Head of caudate nucleus (tissue), 42 donors: ENCODE measurements around the gene KLHL3.
A peak's percentile ranks its signal among the peaks of the same experiment; 100 is the strongest.
"Not testable (repeated sequence)": the region's sequence is repeated elsewhere in the genome, so short reads cannot be mapped to it uniquely, and the experiment has no call there.

Source experiments
- DNase-seq, 42 donors: peaks; one replicate each; pipeline versions ENCODE4 v3.0.0 to v3.0.0-alpha.2; 2020 to 2021; ENCODE audit warnings: mixed read lengths in 7 of 42
- intact Hi-C: fragments of 100-400 bp; cut with DNase I; formaldehyde crosslinking; loops from one replicate; pipeline ENCODE4 v1.15.0; 2022

The KLHL3 gene

GRCh38 chr5:137735555-137736284 is at the start of gene KLHL3:
KLHL3 (minus strand) TSS chr5:137736089; CDS start chr5:137735646, 443 bp downstream.
- intact Hi-C loops, result no loop called here

GRCh38 chr5:137782984-137783536 is 47.2 kb upstream of the KLHL3 start:
- intact Hi-C loops, result no loop called here
- DNase-seq, result peak in 10 of 42 donors; percentile 5 to 31 (median 18)

More at GRCh38 chr5:137735555-137736284, at the start of gene KLHL3:
- peak; percentile 41 to 93 (median 76) for DNase-seq

DNA sequence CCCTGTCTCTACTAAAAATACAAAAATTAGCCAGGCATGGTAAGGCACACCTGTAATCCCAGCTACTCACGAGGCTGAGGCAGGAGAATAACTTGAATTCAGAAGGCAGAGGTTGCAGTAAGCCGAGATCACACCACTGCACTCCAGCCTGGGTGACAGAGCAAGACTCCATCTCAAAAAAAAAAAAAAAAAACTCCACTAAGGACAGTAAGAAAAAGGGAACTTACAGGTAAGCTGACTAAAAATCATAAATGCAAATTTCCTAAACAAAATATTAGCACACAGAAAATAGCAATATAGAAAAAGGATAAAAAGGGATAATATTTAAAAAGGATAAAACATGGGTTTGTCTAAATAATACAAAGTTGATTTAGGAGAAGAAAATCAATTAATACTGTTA is 46.2 kb upstream of the KLHL3 start:
- intact Hi-C loops, result no loop called here
- no peak for DNase-seq

DNA sequence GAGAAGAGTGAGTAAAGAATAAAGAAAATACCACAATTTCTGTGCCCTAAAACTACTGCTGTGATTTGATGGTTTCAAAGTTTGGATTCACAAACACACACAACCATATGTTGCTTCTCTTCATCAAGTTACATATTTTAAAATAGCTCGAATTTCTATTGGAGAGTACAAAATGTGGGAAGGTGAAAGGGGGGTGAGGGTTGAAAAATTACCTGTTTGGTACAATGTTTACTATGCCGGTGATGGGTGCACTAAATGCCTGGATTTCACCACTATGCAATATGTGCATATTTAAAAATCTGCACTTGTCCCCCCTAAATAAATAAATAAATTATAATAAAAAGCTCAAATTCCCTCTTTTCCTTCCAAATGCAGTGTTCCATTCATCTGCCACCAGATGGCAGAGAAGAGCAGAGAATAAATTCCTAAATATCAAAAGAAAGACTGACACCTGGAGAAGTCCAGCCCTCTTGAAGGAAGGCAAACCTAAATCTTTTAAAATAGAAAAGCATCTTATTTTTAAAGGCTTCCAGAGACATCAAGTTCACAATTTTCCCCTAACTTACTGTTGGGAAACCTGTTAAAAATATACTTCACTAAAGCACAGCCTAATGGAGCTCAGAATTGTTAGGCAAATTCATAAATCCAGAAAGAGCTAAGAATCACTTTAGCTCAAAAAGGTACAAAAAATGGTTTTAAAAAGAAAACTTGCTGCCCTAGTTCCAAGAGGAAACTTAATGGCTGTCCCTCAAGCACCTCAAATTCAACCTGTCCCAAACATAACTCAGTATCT is 43.1 kb upstream of the KLHL3 start:
- peak in 6 of 42 donors; percentile 5 to 55 (median 28) for DNase-seq

GRCh38 chr5:137767937-137768336 is 32.0 kb upstream of the KLHL3 start:
- intact Hi-C loops, DNase-seq: not testable (repeated sequence)

More for the DNA sequence above, 43.1 kb upstream of the KLHL3 start:
- intact Hi-C loops, result no loop called here

- no peak for DNase-seq
- intact Hi-C loops, result no loop called here
These were observed 25.7 kb upstream of the KLHL3 start for GRCh38 chr5:137761566-137761965.

DNA sequence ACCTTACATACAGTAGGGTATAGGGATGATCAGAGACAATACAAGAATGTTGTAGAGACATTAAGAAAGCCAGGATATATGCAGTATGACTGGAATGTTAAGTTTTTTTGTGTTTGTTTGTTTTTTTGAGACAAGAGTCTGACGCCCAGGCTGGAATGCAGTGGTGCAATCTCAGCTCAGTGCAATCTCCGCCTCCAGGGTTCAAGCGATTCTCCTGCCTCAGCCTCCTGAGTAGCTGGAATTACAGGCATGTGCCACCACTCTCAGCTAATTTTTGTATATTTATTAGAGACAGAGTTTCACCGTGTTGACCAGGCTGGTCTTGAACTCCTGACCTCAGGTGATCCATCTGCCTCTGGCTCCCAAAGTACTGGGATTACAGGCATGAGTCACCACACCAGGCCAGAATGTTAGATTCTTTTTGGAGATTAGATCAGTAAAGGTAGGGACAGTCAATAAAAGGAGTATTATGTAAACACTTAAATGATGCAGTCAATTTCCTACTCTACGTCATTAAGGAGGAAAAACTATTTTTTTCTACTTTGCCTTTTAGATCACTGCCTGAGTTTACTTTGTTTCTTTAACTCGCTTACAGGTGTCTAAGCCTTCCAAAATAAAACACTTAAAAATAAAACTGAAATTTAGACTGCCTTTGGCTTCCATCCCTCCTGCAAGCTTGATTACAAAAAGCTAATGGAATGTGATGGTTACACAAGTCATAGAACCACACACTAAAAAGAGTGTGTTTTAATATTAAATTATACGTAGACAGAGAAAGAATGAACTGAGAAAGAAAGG is 25.0 kb upstream of the KLHL3 start:
- intact Hi-C loops, result no loop called here
- DNase-seq, result no peak

GRCh38 chr5:137760294-137760693 is 24.4 kb upstream of the KLHL3 start:
- DNase-seq, result no peak
- intact Hi-C loops, result no loop called here

GRCh38 chr5:137758715-137759306 is 22.9 kb upstream of the KLHL3 start:
- DNase-seq, result no peak
- intact Hi-C loops, result loop anchor here (10.0 kb wide), 1 partner anchor 376 kb away; the partner anchor contains the start of gene NME5

DNA sequence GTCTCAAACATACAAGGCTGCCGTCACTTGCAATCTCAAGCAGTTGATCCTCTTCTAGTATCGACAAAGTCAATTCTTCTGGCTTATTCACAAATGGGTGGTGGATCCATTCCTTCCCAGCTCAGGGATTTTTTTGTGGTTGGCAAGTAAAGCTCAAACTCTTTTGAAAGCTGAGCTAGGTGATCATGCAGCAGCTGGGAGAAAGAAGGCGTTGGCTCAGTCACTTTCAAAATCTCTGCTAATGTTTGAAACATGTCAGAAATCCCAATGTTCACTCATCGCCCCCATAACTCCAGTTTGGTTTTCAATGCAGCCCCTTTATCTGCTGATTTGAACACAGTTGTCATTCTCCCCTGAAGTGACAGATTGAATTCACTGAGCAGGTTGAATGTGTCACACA is 22.2 kb upstream of the KLHL3 start:
- DNase-seq, result peak in 12 of 42 donors; percentile 23 to 66 (median 37)
- intact Hi-C loops, result loop anchor here (10.0 kb wide), 1 partner anchor 377 kb away; the partner anchor contains the start of gene NME5

DNA sequence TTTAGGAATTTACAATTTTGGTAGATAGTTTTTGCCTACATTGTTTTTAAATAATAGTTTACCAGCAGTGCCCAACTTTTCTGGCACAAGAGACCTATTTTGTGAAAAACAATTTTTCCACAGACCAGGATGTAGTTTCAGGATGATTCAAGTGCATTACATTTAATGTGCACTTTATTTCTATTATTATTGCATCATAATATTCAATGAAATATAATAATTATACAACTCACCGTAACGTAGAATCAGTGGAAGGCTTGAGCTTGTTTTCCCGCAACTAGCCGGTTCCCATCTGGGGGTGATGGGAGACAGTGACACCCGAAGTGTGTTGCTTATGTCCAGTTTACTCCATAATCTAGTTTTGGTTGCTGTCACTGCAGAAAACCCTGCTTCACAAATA is 21.7 kb upstream of the KLHL3 start:
- intact Hi-C loops, result loop anchor here (10.0 kb wide), 1 partner anchor 377 kb away; the partner anchor contains the start of gene NME5
- no peak for DNase-seq

DNA sequence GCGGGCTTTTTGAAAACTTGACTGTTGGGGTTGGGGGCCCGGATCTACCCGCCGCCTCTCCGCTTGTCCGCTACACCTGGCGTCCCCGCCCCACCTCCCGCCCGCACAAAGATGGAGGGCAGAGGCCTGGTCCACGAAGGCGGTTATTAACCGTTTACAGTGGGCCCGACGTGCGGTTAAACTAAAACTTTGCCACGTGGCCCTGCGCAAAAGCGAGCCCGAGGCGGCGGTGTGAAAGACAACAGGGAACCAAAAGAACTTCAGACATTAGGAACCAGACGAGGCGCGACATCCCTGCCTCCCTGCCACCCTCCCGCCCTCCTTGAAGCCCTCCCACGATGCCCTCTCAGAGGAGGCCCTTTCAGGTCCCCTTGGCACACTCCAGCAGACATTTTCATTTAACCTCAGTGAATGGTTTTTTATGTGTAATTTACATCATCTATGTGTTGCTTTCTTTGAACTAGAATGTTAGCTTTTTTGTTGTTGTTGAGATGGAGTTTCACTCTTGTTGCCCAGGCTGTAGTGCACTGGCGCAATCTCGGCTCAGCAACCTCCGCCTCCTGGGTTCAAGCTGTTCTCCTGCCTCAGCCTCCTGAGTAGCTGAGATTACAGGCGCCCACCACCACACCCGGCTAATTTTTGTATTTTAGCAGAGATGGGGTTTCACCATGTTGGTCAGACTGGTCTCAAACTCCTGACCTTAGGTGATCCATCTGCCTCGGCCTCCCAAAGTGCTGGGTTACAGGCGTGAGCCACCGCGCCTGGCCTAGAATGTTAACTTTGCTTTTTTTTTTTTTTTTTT is 19.3 kb upstream of the KLHL3 start:
- DNase-seq, result no peak
- intact Hi-C loops, result loop anchor here (10.0 kb wide), 1 partner anchor 380 kb away; the partner anchor contains the start of gene NME5

DNA sequence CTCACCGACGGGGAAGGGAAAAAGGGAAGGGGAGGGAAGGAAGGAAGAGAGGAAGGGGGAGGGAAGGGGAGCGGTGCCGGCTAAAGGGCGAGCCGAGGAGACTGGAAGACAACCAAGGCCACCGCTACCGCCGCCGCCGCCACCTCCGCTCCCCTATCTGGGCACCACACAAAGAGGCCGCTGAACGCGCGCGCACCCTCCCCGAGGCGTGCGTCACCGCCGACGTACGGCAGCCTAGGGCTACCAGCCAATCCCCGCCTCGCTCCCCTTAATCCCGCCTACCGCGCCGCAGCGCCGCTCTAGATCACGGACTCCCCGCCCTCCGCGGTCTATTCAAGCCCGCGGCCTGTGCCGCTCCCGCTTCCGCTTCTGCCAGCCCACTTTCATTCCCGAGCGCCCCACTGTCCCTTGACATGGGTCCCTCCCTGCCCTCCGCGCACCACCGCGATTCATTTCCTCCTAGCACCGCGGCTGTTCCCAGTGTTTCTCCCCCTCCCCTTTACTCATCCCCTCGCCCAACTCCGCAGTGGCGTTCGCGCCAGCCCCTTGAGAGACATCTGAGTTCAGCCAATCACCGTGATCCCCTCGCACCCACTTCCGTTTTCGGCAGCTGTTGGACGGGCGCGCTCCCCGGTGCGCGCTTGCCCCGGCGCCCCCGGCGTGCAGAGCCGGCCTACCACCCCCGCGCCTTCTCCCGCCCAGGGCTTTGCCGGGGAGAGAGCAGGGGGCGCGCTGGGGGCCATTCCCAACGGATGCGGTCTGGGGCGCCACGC is 18.5 kb upstream of the KLHL3 start, which contains the start of gene HNRNPA0:
Gene HNRNPA0, minus strand, starts transcription at position 176 of the 773 bp plus-strand sequence. CDS start 297 bp downstream, outside the sequence.
- peak; percentile 95 to 99 (median 98) for DNase-seq
- intact Hi-C loops, result loop anchor here (10.0 kb wide), 1 partner anchor 380 kb away; the partner anchor contains the start of gene NME5

- DNase-seq, result peak in 31 of 42 donors; percentile 14 to 73 (median 52)
- intact Hi-C loops, result loop anchor here (10.0 kb wide), 1 partner anchor 381 kb away; the partner anchor contains the start of gene NME5
These were observed 17.9 kb upstream of the KLHL3 start for GRCh38 chr5:137753691-137754187.

- intact Hi-C loops, result loop anchor here (10.0 kb wide), 1 partner anchor 382 kb away; the partner anchor contains the start of gene NME5
- DNase-seq, result peak in 34 of 42 donors; percentile 7 to 63 (median 28)
These were observed 17.2 kb upstream of the KLHL3 start for GRCh38 chr5:137752905-137753690.
